GM12872 (cell line): ENCODE results near the gene LSM4.
A peak's percentile ranks its signal among the peaks of the same experiment; 100 is the strongest.

ENCODE experiments used
- CTCF ChIP-seq: IDR thresholded peaks from 3 replicates; pipeline ENCODE4 v1.5.1; 2011; ENCODE audit warnings: low read depth, mild to moderate bottlenecking, low read length, moderate library complexity; ENCODE audit not compliant: insufficient read depth

The LSM4 gene

GRCh38 chr19:18336121-18336520 lies 13.2 kb upstream of the LSM4 start:
- no peak for TF ChIP-seq CTCF

GRCh38 chr19:18333680-18334079 lies 10.8 kb upstream of the LSM4 start:
- no peak for TF ChIP-seq CTCF

- TF ChIP-seq CTCF = no peak
These were observed 10.1 kb upstream of the LSM4 start for GRCh38 chr19:18332917-18333530.

- TF ChIP-seq CTCF = no peak
These were observed 8.0 kb upstream of the LSM4 start for GRCh38 chr19:18330868-18331267.

GRCh38 chr19:18329035-18329376 lies 6.1 kb upstream of the LSM4 start:
- no peak for TF ChIP-seq CTCF

- TF ChIP-seq CTCF = peak; percentile 94
These were observed 5.6 kb upstream of the LSM4 start for GRCh38 chr19:18328340-18329034.

- no peak for TF ChIP-seq CTCF
These were observed 3.9 kb upstream of the LSM4 start for GRCh38 chr19:18326772-18327171.
